Right renal cortex interstitium (tissue), 3 donors: ENCODE results near the gene LIN28B. TPM values are rescaled to one million over a fixed set of nuclear protein-coding genes. Genes with fewer than 3 reads are reported as not detected.
"Not testable (repeated sequence)": the region's sequence is repeated elsewhere in the genome, so short reads cannot be mapped to it uniquely, and the experiment has no call there.

Experiments used
- DNase-seq, 3 donors: peaks; one replicate each; pipeline ENCODE4 v3.0.0-alpha.2; 2013; ENCODE audit warnings: low read depth in 3 of 3, low spot score in 2 of 3
- polyA plus RNA-seq, 3 donors: library from polyadenylated mRNA; unstranded; fragments of 120-200 nt; gene quantifications; one replicate each; pipeline ENCODE4 v1.2.1, GENCODE V29; 2013; ENCODE audit not compliant: insufficient read length in 3 of 3

LIN28B gene
- under 1 TPM; 0.11 to 0.40 (median 0.14) TPM for polyA plus RNA-seq

- DNase-seq, result no peak
Measured at GRCh38 chr6:104956731-104957294, at the start of gene LIN28B. TSS of gene LIN28B (plus strand) at chr6:104957107. CDS start at chr6:104957251, 144 bp downstream.

- DNase-seq, result no peak
Measured at GRCh38 chr6:104908031-104908887, 48.6 kb upstream of the LIN28B start.

DNA sequence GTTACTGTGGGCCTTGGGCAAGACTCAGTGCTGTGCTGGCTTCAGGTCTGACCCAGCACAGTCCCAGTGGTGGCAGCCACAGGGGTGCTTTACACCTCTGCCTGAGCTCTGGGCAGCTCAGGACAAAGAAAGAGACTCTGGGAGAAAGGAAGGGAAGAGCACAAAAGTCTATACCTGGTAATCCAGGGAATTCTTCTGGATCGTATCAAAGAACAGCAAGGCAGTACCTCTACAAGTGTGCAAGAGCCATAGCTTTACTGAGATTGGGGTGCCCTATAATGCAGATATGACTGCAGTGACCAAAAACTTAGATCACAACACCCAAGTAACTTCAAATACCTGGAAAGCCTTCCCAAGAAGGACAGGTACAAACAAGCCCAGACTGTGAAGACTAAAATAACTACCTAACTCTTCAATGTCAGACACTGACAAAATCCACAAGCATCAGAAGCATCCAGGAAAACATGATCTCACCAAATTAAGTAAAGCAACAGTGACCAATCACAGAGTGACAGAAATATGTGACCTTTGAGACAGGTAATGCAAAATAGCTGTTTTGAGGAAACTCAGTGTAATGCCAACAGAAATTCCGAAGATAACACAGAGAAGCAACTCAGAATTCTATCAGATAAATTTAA is 47.9 kb upstream of the LIN28B start:
- DNase-seq, result no peak

GRCh38 chr6:104921896-104922295 is 35.0 kb upstream of the LIN28B start:
- no peak for DNase-seq

- no peak for DNase-seq
Measured at GRCh38 chr6:104928141-104928540, 28.8 kb upstream of the LIN28B start.

GRCh38 chr6:104929353-104929752 is 27.6 kb upstream of the LIN28B start:
- DNase-seq, result no peak

DNA sequence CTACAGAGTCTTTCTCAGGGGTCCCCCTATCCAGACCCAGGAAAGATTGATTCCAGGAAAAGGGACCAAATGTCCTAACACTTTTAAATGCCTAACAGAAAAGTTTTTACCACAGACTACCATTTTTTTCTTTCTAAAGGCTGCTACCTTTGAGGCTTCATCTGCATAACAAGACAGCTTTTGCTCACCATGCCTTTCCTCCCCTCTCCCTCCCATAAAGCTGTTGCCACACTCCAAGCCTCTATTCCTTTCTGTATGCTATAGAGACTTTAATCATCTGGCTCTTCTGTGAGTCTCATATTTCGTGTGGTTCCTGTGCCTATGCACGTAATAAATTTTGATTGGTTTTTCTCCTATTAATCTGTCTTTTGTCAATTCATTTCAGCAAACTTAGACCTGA is 26.0 kb upstream of the LIN28B start:
- DNase-seq, result no peak

DNA sequence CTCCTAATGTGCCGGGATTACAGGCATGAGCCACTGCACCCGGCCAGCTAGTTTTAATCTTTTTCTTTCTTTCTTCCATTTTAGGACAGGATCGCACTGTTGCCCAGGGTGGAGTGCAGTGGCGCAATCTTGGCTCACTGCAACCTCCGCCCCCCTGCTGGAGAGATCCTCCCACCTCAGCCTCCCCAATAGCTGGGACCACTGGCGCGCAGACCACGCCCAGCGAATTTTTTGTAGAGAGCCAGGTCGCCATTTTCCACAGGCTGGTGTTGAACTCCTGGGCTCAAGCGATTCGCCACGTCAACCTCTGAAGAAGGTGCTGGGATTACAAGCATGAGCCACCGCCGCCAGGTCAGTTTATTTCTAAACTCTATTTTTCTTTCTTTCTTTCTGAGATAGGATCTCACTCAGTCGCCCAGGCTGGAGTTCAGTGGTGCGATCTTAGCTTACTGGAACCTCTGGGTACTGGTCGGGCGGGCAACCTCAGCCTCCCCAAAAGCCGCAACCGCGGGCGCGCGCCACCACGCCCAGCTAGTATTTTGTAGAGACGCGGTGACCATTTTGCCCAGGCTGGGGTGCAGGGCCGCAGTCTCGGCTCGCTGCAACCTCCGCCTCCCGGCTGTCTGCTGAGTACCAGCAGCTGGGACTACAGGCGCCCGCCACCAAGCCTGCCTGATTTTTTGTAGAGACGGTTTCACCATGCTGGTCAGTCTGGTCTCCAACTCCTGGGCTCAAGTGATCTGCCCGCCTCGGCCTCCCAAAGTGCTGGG is 20.0 kb upstream of the LIN28B start:
- no peak for DNase-seq

GRCh38 chr6:104940238-104940892 is 16.5 kb upstream of the LIN28B start:
- DNase-seq, result no peak

GRCh38 chr6:104940893-104941728 is 15.8 kb upstream of the LIN28B start:
- no peak for DNase-seq

GRCh38 chr6:104941729-104942091 is 15.2 kb upstream of the LIN28B start:
- no peak for DNase-seq

DNA sequence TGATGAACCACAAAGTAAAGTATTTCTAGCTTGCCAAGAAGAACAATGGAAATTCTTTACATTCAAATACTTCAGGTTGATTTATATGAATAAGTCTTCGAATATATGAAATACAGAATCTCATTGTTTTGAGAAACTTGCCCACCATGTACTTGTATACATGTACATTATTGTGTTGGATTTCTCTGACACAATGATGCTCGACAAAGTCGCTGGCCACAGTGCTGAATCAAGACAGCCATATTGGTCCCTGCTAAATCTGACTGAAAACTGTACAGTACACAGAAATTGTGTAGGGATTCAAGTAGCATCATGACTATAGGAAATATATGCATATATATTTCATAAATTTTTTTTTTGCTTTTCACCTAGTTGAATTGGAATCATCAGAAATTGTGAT is 13.1 kb upstream of the LIN28B start:
- no peak for DNase-seq

GRCh38 chr6:104949206-104949605 is 7.7 kb upstream of the LIN28B start:
- no peak for DNase-seq

- DNase-seq, result no peak
Measured at GRCh38 chr6:104951677-104952076, 5.2 kb upstream of the LIN28B start.

- no peak for DNase-seq
Measured at GRCh38 chr6:104952911-104953399, 4.0 kb upstream of the LIN28B start.

DNA sequence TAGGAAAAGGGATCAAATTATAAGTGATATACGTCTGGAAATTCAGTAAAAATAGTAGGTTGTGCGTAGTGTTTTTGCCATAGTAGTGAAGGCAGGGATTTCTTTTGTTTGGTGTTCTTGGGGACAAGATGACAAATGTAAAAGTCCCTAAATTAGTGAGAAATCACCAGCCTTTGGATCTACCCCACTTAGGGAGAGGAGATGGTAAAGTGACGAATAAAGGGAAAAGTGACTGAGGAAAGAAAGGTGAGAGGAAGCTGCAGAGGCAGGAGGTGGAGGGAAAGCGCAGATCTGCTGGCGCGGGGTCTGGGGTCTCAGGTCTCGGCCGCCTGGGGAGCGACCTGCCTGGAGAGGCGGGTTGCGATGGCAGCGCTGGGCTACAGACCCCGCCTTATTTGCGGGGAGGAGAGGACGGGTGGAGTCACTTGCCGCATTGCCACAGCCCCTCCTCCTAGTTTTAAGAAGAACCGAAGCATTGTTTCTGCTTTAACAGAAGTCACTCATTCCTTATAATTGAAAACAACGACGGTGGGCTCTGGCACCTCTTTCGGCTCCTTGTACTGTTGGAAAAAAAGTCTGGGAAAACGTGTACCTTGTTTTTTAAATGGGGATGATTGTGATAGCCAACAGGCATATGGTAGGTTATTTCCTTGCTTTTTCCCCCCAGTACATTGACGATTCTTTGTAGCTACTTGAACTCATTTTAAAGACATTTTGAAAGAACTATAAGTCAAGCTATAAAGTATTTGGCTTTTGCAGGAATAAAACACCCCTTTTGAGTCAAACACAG is 3.3 kb upstream of the LIN28B start:
- DNase-seq, result not testable (repeated sequence)

GRCh38 chr6:104954190-104954797 is 2.6 kb upstream of the LIN28B start:
- DNase-seq, result no peak

GRCh38 chr6:104955491-104955890 is 1.4 kb upstream of the LIN28B start:
- no peak for DNase-seq
